Measurements from ENCODE around the gene TSR2. TPM values are rescaled to one million over a fixed set of nuclear protein-coding genes. Genes with fewer than 3 reads are reported as not detected.
"Not testable (repeated sequence)": the region's sequence is repeated elsewhere in the genome, so short reads cannot be mapped to it uniquely, and the experiment has no call there.

Gene TSR2
- total and polyA plus RNA-seq, 2 donors (not counting 3 experiments of a cell fraction or from before 2014, with no cell fraction given), result 12.4 to 22.8 TPM

DNA sequence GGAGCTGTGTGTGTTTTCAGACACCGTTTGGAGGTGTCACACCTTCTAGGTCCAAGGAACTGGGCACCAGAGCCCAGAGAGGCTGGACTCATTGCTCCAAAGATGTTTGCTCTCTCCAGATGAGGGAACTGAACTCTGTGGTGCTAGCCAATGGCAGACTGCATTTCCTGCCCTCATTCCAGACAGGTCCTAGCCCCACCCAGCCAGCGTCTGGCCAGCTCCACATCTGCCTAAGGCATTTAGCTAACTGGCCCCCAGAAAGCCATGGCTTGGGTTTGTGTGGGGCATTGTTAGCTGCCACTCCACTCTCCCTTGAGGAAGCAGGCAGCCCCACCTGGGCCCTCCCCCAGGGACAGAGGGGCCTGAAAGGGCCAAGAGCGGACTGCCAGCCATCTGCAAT, 44.5 kb downstream of the TSR2 start:
- ChIA-PET POLR2A (no interaction called here), CTCF (no interaction called here)
- dilution Hi-C loops (cut with MboI; ENCODE audit: extremely low pct_ligation_motif_present, low sequenced_read_pairs), result no loop called here
- TF ChIP-seq FOS (IDR thresholded peaks at IDR 0.05; ENCODE audit: borderline replicate concordance, insufficient read depth, low read length) (no peak), POLR2AphosphoS5 (IDR thresholded peaks at IDR 0.05; ENCODE audit: insufficient read depth, low read depth, low read length) (no peak), GATA2 (IDR thresholded peaks at IDR 0.05; ENCODE audit: insufficient read depth, insufficient read length, low read depth, low read length) (no peak), POLR2A (IDR thresholded peaks at IDR 0.05; ENCODE audit: low read depth, low read length) (no peak), JUN (IDR thresholded peaks at IDR 0.05; ENCODE audit: borderline replicate concordance, insufficient read depth, insufficient read length, low read depth) (no peak), MYC (IDR thresholded peaks at IDR 0.05; ENCODE audit: low read depth, low read length) (no peak), EZH2 (IDR thresholded peaks at IDR 0.05; ENCODE audit: borderline replicate concordance, low read depth, low read length, severe bottlenecking) (no peak)
- TF ChIP-seq, protein P1, sequence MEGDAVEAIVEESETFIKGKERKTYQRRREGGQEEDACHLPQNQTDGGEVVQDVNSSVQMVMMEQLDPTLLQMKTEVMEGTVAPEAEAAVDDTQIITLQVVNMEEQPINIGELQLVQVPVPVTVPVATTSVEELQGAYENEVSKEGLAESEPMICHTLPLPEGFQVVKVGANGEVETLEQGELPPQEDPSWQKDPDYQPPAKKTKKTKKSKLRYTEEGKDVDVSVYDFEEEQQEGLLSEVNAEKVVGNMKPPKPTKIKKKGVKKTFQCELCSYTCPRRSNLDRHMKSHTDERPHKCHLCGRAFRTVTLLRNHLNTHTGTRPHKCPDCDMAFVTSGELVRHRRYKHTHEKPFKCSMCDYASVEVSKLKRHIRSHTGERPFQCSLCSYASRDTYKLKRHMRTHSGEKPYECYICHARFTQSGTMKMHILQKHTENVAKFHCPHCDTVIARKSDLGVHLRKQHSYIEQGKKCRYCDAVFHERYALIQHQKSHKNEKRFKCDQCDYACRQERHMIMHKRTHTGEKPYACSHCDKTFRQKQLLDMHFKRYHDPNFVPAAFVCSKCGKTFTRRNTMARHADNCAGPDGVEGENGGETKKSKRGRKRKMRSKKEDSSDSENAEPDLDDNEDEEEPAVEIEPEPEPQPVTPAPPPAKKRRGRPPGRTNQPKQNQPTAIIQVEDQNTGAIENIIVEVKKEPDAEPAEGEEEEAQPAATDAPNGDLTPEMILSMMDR (IDR thresholded peaks at IDR 0.05; ENCODE audit: extremely low read depth in 1 of 2, insufficient read depth in 1 of 2, low read depth in 1 of 2, low read length in 2 of 2), result no peak
- TF ChIP-seq, protein P2, sequence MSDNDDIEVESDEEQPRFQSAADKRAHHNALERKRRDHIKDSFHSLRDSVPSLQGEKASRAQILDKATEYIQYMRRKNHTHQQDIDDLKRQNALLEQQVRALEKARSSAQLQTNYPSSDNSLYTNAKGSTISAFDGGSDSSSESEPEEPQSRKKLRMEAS (IDR thresholded peaks at IDR 0.05; ENCODE audit: insufficient read depth, insufficient read length), result no peak
- FAIRE-seq, result peak; percentile 59
- Histone ChIP-seq H3K4me1 (ENCODE audit: control insufficient read depth, extremely low read depth, insufficient read depth, low read length) (peaks cover 18% of the 10 kb centered on the region), H3K9me3 (replicated peaks; ENCODE audit: control insufficient read depth, insufficient read depth, low read length) (no peaks in the 10 kb centered on the region), H4K20me1 (replicated peaks; ENCODE audit: control insufficient read depth, extremely low read depth, insufficient read depth, low read length) (no peaks in the 10 kb centered on the region), H2AFZ (ENCODE audit: low read depth, low read length) (no peak overlapping the region), H3K4me2 (ENCODE audit: insufficient read depth, low read length) (no peak overlapping the region), H3K4me3 (replicated peaks in 1 of 3; ENCODE audit: insufficient read depth in 1 of 3, low read depth in 1 of 3, low read length in 3 of 3) (no peak overlapping the region), H3K36me3 (ENCODE audit: control insufficient read depth in 2 of 2, extremely low read depth in 1 of 2, insufficient read depth in 2 of 2, low read length in 2 of 2) (no peaks in the 10 kb centered on the region), H3K9me1 (replicated peaks; ENCODE audit: control insufficient read depth, extremely low read depth, insufficient read depth, low read length) (no peaks in the 10 kb centered on the region), H3K79me2 (ENCODE audit: control insufficient read depth, insufficient read depth, low read length) (peaks cover 2% of the 10 kb centered on the region), H3K9ac (replicated peaks; ENCODE audit: extremely low read depth, insufficient read depth, low read length) (no peak overlapping the region), H3K27ac (ENCODE audit: insufficient read depth, low read depth, low read length) (no peak overlapping the region), H3K27me3 (ENCODE audit: control insufficient read depth in 2 of 2, insufficient read depth in 2 of 2, low read length in 2 of 2) (no peaks in the 10 kb centered on the region)
- no TSS peak for BruUV-seq (replicated peaks)
- no peak for DNase-seq (ENCODE audit: low read depth, low spot score)
- intact Hi-C loops (cut with micrococcal nuclease), result loop anchor here (1.0 kb wide), 1 partner anchor 8 kb away; no protein-coding TSS in a partner anchor

DNA sequence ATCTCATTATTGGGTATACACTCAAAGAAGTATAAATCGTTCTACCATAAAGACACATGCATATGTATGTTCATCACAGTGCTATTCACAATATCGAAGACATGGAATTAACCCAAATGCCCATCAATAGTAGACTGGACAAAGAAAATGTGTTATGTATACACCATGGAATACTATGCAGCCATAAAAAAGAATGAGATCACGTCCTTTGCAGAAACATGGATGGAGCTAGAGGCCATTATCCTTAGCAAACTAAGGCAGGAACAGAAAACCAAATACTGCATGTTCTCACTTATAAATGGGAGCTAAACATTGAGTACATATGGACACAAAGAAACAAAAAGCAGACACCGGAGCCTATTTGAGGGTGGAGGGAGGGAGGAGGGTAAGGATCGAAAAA, 49.6 kb downstream of the TSR2 start:
- POLR2A ChIA-PET; H3K9ac ChIP-seq (replicated peaks; ENCODE audit: extremely low read depth, insufficient read depth, low read length); H3K27me3 ChIP-seq (ENCODE audit: control insufficient read depth in 2 of 2, insufficient read depth in 2 of 2, low read length in 2 of 2); FAIRE-seq; H3K4me3 ChIP-seq (replicated peaks in 1 of 3; ENCODE audit: insufficient read depth in 1 of 3, low read depth in 1 of 3, low read length in 3 of 3); H3K4me2 ChIP-seq (ENCODE audit: insufficient read depth, low read length); BruUV-seq (replicated peaks); DNase-seq (ENCODE audit: low read depth, low spot score); H2AFZ ChIP-seq (ENCODE audit: low read depth, low read length); H3K9me1 ChIP-seq (replicated peaks; ENCODE audit: control insufficient read depth, extremely low read depth, insufficient read depth, low read length); dilution Hi-C loops (cut with MboI; ENCODE audit: extremely low pct_ligation_motif_present, low sequenced_read_pairs); H4K20me1 ChIP-seq (replicated peaks; ENCODE audit: control insufficient read depth, extremely low read depth, insufficient read depth, low read length); H3K27ac ChIP-seq (ENCODE audit: insufficient read depth, low read depth, low read length); H3K9me3 ChIP-seq (replicated peaks; ENCODE audit: control insufficient read depth, insufficient read depth, low read length); intact Hi-C loops (cut with micrococcal nuclease); H3K36me3 ChIP-seq (ENCODE audit: control insufficient read depth in 2 of 2, extremely low read depth in 1 of 2, insufficient read depth in 2 of 2, low read length in 2 of 2); CTCF ChIA-PET: not testable (repeated sequence)
- H3K79me2 ChIP-seq (ENCODE audit: control insufficient read depth, insufficient read depth, low read length), result peaks cover 24% of the 10 kb centered on the region
- H3K4me1 ChIP-seq (ENCODE audit: control insufficient read depth, extremely low read depth, insufficient read depth, low read length), result peaks cover 23% of the 10 kb centered on the region

Data from endothelial cell of umbilical vein (primary cell).